Measurements from ENCODE around the gene PTPRD.

- no peak for TF ChIP-seq EZH2 (IDR thresholded peaks at IDR 0.05; ENCODE audit: low read length, missing control alignments)
- TF ChIP-seq, protein P1, sequence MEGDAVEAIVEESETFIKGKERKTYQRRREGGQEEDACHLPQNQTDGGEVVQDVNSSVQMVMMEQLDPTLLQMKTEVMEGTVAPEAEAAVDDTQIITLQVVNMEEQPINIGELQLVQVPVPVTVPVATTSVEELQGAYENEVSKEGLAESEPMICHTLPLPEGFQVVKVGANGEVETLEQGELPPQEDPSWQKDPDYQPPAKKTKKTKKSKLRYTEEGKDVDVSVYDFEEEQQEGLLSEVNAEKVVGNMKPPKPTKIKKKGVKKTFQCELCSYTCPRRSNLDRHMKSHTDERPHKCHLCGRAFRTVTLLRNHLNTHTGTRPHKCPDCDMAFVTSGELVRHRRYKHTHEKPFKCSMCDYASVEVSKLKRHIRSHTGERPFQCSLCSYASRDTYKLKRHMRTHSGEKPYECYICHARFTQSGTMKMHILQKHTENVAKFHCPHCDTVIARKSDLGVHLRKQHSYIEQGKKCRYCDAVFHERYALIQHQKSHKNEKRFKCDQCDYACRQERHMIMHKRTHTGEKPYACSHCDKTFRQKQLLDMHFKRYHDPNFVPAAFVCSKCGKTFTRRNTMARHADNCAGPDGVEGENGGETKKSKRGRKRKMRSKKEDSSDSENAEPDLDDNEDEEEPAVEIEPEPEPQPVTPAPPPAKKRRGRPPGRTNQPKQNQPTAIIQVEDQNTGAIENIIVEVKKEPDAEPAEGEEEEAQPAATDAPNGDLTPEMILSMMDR (conservative IDR thresholded peaks at IDR 0.05 in 1 of 2, IDR thresholded peaks at IDR 0.05 in 1 of 2; ENCODE audit: low read depth in 1 of 2, low read length in 2 of 2), result no peak
Measured at GRCh38 chr9:9855177-9856078, 757.4 kb downstream of the PTPRD start.

Measured in fibroblast of lung (primary cell).